ENCODE data around the gene BST2. TPM values are rescaled to one million over a fixed set of nuclear protein-coding genes. Genes with fewer than 3 reads are reported as not detected.

The BST2 gene
- total and polyA plus RNA-seq, 9 of the 15 experiments (the other 6 are each of a cell fraction or from before 2014, with no cell fraction given): 11.2 to 232 (median 151) TPM

DNA sequence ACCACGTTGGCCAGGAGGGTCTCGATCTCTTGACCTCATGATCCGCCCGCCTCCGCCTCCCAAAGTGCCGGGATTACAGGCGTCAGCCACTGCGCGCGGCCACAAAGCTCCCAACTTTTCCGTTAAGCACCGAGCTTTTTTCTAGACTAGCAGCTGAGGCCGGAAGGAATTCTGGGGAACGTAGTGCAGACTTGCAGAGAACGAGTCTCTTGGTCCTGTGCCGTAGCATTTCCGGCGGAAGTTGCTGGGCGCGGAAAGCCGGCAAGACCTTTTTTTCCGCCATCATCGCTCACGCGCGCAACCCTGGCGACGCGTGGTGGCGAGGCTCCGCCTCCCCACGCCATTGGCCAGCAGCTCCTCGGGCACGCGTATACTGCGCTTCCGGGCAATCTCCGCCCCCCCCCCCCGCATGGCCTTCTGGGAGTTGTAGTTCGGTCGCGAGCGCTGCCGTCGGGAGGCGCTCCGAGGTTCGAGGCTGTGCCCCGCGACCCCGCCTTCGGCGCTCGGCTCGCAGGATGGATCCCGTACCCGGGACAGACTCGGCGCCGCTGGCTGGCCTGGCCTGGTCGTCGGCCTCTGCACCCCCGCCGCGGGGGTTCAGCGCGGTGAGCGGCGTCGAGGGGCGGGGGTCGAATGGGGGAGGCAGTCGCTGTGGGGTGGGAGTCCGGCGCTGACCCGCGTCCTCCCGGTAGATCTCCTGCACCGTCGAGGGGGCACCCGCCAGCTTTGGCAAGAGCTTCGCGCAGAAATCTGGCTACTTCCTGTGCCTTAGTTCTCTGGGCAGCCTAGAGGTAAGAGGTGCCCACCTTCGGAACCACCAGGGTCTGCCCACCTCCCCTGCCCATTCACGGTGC lies 14.4 kb upstream of the BST2 start, which contains the start of gene MVB12A (continued):
- TF ChIP-seq, protein P1, sequence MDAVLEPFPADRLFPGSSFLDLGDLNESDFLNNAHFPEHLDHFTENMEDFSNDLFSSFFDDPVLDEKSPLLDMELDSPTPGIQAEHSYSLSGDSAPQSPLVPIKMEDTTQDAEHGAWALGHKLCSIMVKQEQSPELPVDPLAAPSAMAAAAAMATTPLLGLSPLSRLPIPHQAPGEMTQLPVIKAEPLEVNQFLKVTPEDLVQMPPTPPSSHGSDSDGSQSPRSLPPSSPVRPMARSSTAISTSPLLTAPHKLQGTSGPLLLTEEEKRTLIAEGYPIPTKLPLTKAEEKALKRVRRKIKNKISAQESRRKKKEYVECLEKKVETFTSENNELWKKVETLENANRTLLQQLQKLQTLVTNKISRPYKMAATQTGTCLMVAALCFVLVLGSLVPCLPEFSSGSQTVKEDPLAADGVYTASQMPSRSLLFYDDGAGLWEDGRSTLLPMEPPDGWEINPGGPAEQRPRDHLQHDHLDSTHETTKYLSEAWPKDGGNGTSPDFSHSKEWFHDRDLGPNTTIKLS (IDR thresholded peaks at IDR 0.05; ENCODE audit: borderline replicate concordance, low read depth): peak; percentile 93
- TF ChIP-seq ADNP (tag; IDR thresholded peaks at IDR 0.05) (peak; percentile 98), RFX1 (IDR thresholded peaks at IDR 0.05) (peak; percentile 86), NR2C1 (IDR thresholded peaks at IDR 0.05) (peak; percentile 69; the same call in 1 of the 2 replicates), NR2C1 (tag; IDR thresholded peaks at IDR 0.05) (peak; percentile 83), BMI1 (IDR thresholded peaks at IDR 0.05; ENCODE audit: low read length) (no peak), NRF1 (conservative IDR thresholded peaks at IDR 0.05 in 1 of 2, IDR thresholded peaks at IDR 0.05 in 1 of 2) (peak; percentile 93 to 94), BHLHE40 (IDR thresholded peaks at IDR 0.05; ENCODE audit: low read length) (peak; percentile 98), RBM22 (IDR thresholded peaks at IDR 0.05; ENCODE audit: low read depth, low read length, poor library complexity, severe bottlenecking) (peak; percentile 34), BRF2 (IDR thresholded peaks at IDR 0.05; ENCODE audit: borderline replicate concordance, insufficient read depth, insufficient read length) (no peak), CBX1 (IDR thresholded peaks at IDR 0.05; ENCODE audit: low read depth) (peak; percentile 38; the same call in 1 of the 2 replicates), NCOA1 (IDR thresholded peaks at IDR 0.05; ENCODE audit: low read depth) (peak; percentile 86), RBBP5 (IDR thresholded peaks at IDR 0.05; ENCODE audit: borderline replicate concordance, insufficient read depth, low read length, poor library complexity, severe bottlenecking) (peak; percentile 64), SIN3A (IDR thresholded peaks at IDR 0.05; ENCODE audit: borderline replicate concordance in 2 of 2, control insufficient read depth in 1 of 2, low read depth in 2 of 2, low read length in 2 of 2) (peak in 1 of 2 experiments; percentile 72; a peak in 1 of 4 replicates), HNRNPLL (IDR thresholded peaks at IDR 0.05; ENCODE audit: low read depth, low read length, poor library complexity, severe bottlenecking) (peak; percentile 64)
- TF ChIP-seq, protein P2, sequence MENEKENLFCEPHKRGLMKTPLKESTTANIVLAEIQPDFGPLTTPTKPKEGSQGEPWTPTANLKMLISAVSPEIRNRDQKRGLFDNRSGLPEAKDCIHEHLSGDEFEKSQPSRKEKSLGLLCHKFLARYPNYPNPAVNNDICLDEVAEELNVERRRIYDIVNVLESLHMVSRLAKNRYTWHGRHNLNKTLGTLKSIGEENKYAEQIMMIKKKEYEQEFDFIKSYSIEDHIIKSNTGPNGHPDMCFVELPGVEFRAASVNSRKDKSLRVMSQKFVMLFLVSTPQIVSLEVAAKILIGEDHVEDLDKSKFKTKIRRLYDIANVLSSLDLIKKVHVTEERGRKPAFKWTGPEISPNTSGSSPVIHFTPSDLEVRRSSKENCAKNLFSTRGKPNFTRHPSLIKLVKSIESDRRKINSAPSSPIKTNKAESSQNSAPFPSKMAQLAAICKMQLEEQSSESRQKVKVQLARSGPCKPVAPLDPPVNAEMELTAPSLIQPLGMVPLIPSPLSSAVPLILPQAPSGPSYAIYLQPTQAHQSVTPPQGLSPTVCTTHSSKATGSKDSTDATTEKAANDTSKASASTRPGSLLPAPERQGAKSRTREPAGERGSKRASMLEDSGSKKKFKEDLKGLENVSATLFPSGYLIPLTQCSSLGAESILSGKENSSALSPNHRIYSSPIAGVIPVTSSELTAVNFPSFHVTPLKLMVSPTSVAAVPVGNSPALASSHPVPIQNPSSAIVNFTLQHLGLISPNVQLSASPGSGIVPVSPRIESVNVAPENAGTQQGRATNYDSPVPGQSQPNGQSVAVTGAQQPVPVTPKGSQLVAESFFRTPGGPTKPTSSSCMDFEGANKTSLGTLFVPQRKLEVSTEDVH (IDR thresholded peaks at IDR 0.05; ENCODE audit: low read depth, partially characterized antibody): peak; percentile 89
- TF ChIP-seq, protein P3, sequence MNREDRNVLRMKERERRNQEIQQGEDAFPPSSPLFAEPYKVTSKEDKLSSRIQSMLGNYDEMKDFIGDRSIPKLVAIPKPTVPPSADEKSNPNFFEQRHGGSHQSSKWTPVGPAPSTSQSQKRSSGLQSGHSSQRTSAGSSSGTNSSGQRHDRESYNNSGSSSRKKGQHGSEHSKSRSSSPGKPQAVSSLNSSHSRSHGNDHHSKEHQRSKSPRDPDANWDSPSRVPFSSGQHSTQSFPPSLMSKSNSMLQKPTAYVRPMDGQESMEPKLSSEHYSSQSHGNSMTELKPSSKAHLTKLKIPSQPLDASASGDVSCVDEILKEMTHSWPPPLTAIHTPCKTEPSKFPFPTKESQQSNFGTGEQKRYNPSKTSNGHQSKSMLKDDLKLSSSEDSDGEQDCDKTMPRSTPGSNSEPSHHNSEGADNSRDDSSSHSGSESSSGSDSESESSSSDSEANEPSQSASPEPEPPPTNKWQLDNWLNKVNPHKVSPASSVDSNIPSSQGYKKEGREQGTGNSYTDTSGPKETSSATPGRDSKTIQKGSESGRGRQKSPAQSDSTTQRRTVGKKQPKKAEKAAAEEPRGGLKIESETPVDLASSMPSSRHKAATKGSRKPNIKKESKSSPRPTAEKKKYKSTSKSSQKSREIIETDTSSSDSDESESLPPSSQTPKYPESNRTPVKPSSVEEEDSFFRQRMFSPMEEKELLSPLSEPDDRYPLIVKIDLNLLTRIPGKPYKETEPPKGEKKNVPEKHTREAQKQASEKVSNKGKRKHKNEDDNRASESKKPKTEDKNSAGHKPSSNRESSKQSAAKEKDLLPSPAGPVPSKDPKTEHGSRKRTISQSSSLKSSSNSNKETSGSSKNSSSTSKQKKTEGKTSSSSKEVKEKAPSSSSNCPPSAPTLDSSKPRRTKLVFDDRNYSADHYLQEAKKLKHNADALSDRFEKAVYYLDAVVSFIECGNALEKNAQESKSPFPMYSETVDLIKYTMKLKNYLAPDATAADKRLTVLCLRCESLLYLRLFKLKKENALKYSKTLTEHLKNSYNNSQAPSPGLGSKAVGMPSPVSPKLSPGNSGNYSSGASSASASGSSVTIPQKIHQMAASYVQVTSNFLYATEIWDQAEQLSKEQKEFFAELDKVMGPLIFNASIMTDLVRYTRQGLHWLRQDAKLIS (CRISPR knock-in tag; IDR thresholded peaks at IDR 0.05): no peak
